Measurements from ENCODE around the gene STAB2. TPM values are rescaled to one million over a fixed set of nuclear protein-coding genes. Genes with fewer than 3 reads are reported as not detected.
A peak's percentile ranks its signal among the peaks of the same experiment; 100 is the strongest.

STAB2 gene
- total RNA-seq, 6 experiments from 2014 or later: 5.5 to 32.2 (median 18.5) TPM

DNA sequence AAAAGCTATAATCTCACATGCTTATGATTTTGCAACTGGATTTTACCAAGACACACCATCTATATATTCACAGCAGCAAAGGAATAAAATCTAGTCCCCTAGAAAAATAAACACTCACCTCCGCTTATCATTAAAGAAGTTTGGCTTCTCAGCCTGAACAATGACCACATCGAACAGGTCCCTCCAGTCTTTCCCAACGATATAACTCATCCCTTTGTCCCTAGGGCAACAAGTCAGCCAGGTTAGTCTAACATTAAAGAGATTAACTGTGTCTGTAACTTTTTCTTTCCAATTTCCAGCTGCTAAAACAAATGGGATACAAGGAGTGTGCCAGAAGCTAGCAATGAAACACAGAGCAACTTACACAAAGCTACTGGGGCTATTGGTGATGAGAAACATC lies 206.0 kb downstream of the STAB2 start:
- Histone ChIP-seq H3K4me3 (no peak overlapping the region), H3K36me3 (peaks cover 0 to 20% (median 6%) of the 10 kb centered on the region in 4 donors), H3K9me3 (no peaks in the 10 kb centered on the region), H3K27ac (no peak overlapping the region), H3K27me3 (no peaks in the 10 kb centered on the region), H3K4me1 (no peaks in the 10 kb centered on the region)
- intact Hi-C loops (cut with DNase I): no loop called here
- ATAC-seq (no peak), DNase-seq (no peak)
- WGBS (ENCODE audit: insufficient coverage, low coverage, low lambda C conversion rate, missing lambda C conversion rate): 60% methylated on average over 3 of the region's 3 CpGs
- TF ChIP-seq, protein P1, sequence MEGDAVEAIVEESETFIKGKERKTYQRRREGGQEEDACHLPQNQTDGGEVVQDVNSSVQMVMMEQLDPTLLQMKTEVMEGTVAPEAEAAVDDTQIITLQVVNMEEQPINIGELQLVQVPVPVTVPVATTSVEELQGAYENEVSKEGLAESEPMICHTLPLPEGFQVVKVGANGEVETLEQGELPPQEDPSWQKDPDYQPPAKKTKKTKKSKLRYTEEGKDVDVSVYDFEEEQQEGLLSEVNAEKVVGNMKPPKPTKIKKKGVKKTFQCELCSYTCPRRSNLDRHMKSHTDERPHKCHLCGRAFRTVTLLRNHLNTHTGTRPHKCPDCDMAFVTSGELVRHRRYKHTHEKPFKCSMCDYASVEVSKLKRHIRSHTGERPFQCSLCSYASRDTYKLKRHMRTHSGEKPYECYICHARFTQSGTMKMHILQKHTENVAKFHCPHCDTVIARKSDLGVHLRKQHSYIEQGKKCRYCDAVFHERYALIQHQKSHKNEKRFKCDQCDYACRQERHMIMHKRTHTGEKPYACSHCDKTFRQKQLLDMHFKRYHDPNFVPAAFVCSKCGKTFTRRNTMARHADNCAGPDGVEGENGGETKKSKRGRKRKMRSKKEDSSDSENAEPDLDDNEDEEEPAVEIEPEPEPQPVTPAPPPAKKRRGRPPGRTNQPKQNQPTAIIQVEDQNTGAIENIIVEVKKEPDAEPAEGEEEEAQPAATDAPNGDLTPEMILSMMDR (IDR thresholded peaks at IDR 0.05): no peak
- no peak for TF ChIP-seq POLR2A (IDR thresholded peaks at IDR 0.05)

DNA sequence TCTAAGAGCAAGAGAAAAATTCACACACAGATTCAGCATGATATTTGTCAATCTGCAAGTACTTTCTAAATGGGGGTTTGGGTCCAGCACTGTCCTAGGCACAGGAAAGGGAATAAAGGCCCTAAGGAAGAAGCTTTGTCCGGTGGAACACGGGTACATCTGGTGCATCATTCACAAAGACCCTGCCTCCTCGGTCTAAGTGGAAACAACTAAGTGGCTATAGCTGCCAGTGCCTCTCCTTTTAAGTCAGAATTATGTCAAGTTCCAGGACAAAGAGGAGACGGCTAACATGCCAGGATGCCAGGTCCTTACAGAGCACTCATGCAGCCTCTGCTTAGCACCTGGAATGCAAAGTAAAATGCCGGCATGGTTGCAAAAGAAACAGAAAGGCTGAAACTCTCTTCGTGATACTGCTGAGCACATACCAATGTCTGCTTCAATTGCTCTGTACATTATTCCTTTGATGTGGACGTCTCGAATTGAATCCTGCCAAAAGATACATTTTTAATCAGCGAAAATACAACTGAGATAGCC lies 206.5 kb downstream of the STAB2 start:
- DNase-seq (peak in 1 of 3 donors; percentile 12), ATAC-seq (no peak)
- Histone ChIP-seq H3K4me1 (no peaks in the 10 kb centered on the region), H3K9me3 (no peaks in the 10 kb centered on the region), H3K4me3 (no peak overlapping the region), H3K36me3 (peaks cover 0 to 20% (median 6%) of the 10 kb centered on the region in 4 donors), H3K27me3 (no peaks in the 10 kb centered on the region), H3K27ac (no peak overlapping the region)
- TF ChIP-seq POLR2A (IDR thresholded peaks at IDR 0.05): no peak
- TF ChIP-seq, protein P1 (IDR thresholded peaks at IDR 0.05): no peak
- intact Hi-C loops (cut with DNase I): no loop called here
- WGBS (ENCODE audit: insufficient coverage, low coverage, low lambda C conversion rate, missing lambda C conversion rate): 91% methylated on average over 6 of the region's 9 CpGs

DNA sequence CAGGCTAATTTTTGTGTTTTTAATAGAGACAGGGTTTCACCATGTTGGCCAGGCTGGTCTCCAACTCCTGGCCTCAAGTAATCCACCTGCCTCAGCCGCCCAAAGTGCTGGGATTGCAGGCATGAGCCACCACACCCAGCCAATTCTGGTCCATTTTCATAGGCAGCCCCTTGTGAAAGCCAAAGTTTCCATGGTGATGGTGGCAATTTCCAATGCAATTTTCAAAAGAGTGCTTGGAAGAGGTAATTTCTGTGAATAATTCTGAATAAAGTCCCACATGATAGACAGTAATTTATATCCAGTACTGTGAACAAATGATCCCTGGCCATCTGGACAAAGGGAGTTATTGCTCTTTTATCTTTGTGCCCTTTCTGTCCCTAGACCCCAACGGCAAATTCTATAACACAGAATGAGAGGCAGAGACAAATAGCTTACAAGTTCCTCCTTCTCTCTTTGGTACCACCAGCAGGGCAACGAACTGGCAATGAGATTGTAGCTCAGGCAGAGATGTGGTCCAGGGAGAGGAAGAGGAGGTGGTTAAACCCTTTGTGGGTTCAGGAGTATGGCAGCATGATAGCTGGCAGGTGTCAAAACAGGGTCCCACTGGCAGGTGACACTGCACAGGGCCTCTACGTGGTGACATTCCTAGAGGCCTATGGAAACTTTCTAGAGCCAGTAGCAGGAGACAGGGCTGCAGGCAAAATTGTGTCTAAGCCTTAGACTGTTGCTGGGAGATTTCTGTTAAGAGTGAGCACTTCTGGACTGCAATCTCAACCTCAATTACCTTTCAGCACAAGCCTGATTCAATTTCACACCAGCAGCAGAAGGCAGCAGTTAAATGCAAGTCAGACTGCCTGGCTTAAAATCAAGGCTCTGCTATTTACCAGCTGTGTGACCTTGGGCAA lies 207.5 kb downstream of the STAB2 start:
- H3K4me3 ChIP-seq: no peak overlapping the region
- no peaks in the 10 kb centered on the region for H3K9me3 ChIP-seq
- H3K36me3 ChIP-seq: peaks cover 0 to 20% (median 6%) of the 10 kb centered on the region in 4 donors
- WGBS (ENCODE audit: insufficient coverage, low coverage, low lambda C conversion rate, missing lambda C conversion rate): 56% methylated on average over 2 of the region's 4 CpGs
- DNase-seq (peak in 1 of 3 donors; percentile 17), ATAC-seq (no peak)
- H3K27me3 ChIP-seq: no peaks in the 10 kb centered on the region
- intact Hi-C loops (cut with DNase I): no loop called here
- no peak overlapping the region for H3K27ac ChIP-seq
- H3K4me1 ChIP-seq: peaks cover 0 to 1% (median 0%) of the 10 kb centered on the region in 4 donors
- TF ChIP-seq, protein P1 (IDR thresholded peaks at IDR 0.05): no peak
- no peak for TF ChIP-seq POLR2A (IDR thresholded peaks at IDR 0.05)

DNA sequence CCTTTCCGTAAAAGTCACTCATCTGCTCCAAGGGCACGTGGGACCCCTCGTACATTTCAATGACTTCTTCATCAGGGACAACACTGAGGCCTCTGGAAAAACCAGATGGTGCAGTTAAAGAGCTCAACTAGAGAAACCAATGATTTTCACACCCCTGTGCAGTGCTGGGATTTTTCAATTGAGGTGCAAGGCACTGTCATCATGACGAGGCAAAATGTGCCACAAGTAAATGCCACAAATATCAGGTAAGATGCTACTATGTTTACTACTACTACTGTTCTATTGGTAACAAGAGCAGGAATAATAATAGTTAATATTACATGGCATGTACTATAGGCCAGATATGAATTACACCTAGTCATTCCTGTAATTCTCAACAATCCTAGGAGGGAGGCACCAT lies 211.5 kb downstream of the STAB2 start:
- ATAC-seq (no peak), DNase-seq (peak in 1 of 3 donors; percentile 29)
- Histone ChIP-seq H3K4me3 (no peak overlapping the region), H3K4me1 (peaks cover 0 to 16% (median 7%) of the 10 kb centered on the region in 4 donors), H3K36me3 (peaks cover 0 to 7% (median 0%) of the 10 kb centered on the region in 4 donors), H3K27ac (no peak overlapping the region), H3K9me3 (no peaks in the 10 kb centered on the region), H3K27me3 (no peaks in the 10 kb centered on the region)
- TF ChIP-seq, protein P1 (IDR thresholded peaks at IDR 0.05): no peak
- TF ChIP-seq POLR2A (IDR thresholded peaks at IDR 0.05): no peak
- 97% methylated on average over 3 of the region's 4 CpGs for WGBS (ENCODE audit: insufficient coverage, low coverage, low lambda C conversion rate, missing lambda C conversion rate)
- intact Hi-C loops (cut with DNase I): no loop called here

Measured in right lobe of liver (tissue), 6 donors.